ENCODE results near the gene FBXL16. TPM values are rescaled to one million over a fixed set of nuclear protein-coding genes. Genes with fewer than 3 reads are reported as not detected.

FBXL16 gene
- total RNA-seq, 2 donors = under 0.01 TPM; not detected in 1

Other genes starting within 250 kb of the FBXL16 start
- 10 to 100 TPM; 35.4 to 47.3 TPM for gene CAPN15, start 178.1 kb downstream of the FBXL16 start, total RNA-seq
- not detected for gene PRR35, start 145.4 kb downstream of the FBXL16 start, total RNA-seq
- 1 to 10 TPM; 2.0 to 2.4 TPM for gene NHLRC4, start 138.8 kb downstream of the FBXL16 start, total RNA-seq
- gene PIGQ, start 135.8 kb downstream of the FBXL16 start, total RNA-seq = 10 to 100 TPM; 36.8 to 38.3 TPM
- 1 to 10 TPM; 7.0 to 7.2 TPM for gene RAB40C, start 115.7 kb downstream of the FBXL16 start, total RNA-seq
- gene WFIKKN1, start 74.8 kb downstream of the FBXL16 start, total RNA-seq = under 1 TPM; under 0.01 to 0.34 TPM
- gene METTL26, start 69.5 kb downstream of the FBXL16 start, total RNA-seq = 10 to 100 TPM; 51.6 to 57.3 TPM
- 10 to 100 TPM; 21.7 to 36.0 TPM for gene MCRIP2, start 64.0 kb downstream of the FBXL16 start, total RNA-seq
- 10 to 100 TPM; 12.4 to 16.7 TPM for gene WDR90, start 56.4 kb downstream of the FBXL16 start, total RNA-seq
- gene RHOT2, start 37.7 kb downstream of the FBXL16 start, total RNA-seq = 10 to 100 TPM; 39.9 to 51.0 TPM
- gene RHBDL1, start 30.1 kb downstream of the FBXL16 start, total RNA-seq = under 1 TPM; 0.33 to 0.69 TPM
- 100 to 1,000 TPM; 124 to 153 TPM for gene STUB1, start 25.4 kb downstream of the FBXL16 start, total RNA-seq
- gene JMJD8, start 21.5 kb downstream of the FBXL16 start, total RNA-seq = 10 to 100 TPM; 35.4 to 36.3 TPM
- gene WDR24, start 15.4 kb downstream of the FBXL16 start, total RNA-seq = 10 to 100 TPM in 1 of 2 donors, 1 to 10 TPM in 1; 9.6 to 10.3 TPM
- gene METRN, start 9.3 kb upstream of the FBXL16 start, total RNA-seq = 10 to 100 TPM; 54.0 to 93.6 TPM
- 10 to 100 TPM; 23.4 to 28.0 TPM for gene ANTKMT, start 15.3 kb upstream of the FBXL16 start, total RNA-seq
- gene CCDC78, start 20.6 kb upstream of the FBXL16 start, total RNA-seq = 1 to 10 TPM; 3.1 to 6.0 TPM
- 10 to 100 TPM; 31.3 to 34.3 TPM for gene HAGHL, start 21.3 kb upstream of the FBXL16 start, total RNA-seq
- gene CIAO3, start 35.2 kb upstream of the FBXL16 start, total RNA-seq = 10 to 100 TPM; 33.4 to 40.0 TPM
- not detected for gene MSLN, start 54.9 kb upstream of the FBXL16 start, total RNA-seq
- 10 to 100 TPM; 34.8 to 41.6 TPM for gene RPUSD1, start 82.6 kb upstream of the FBXL16 start, total RNA-seq
- 10 to 100 TPM; 18.6 to 31.6 TPM for gene CHTF18, start 82.8 kb upstream of the FBXL16 start, total RNA-seq
- not detected for gene GNG13, start 94.9 kb upstream of the FBXL16 start, total RNA-seq